Sigmoid colon (tissue), 7 donors: Measurements from ENCODE around the gene HEXB. TPM values are rescaled to one million over a fixed set of nuclear protein-coding genes. Genes with fewer than 3 reads are reported as not detected.

Source experiments
- DNase-seq: peaks from one replicate; pipeline ENCODE4 v3.0.0-alpha.2; 2019
- H3K27ac ChIP-seq, 4 donors: fragments of 200-600 bp; sonication (generic); one replicate each; pipeline ENCODE4 v1.5.1; 2016 to 2019; ENCODE audit warnings: mild to moderate bottlenecking in 1 of 4
- H3K27me3 ChIP-seq, 3 donors: fragments of 200-600 bp; sonication (generic); one replicate each; pipeline ENCODE4 v1.5.1; 2019; ENCODE audit warnings: mild to moderate bottlenecking in 1 of 3
- H3K36me3 ChIP-seq, 4 donors: fragments of 200-600 bp; sonication (generic); one replicate each; pipeline ENCODE4 v1.5.1; 2016 to 2019
- H3K4me1 ChIP-seq, 4 donors: fragments of 200-600 bp; sonication (generic); one replicate each; pipeline ENCODE4 v1.5.1; 2017 to 2019
- H3K4me3 ChIP-seq, 4 donors: fragments of 200-600 bp; sonication (generic); one replicate each; pipeline ENCODE4 v1.5.1; 2017 to 2019; ENCODE audit warnings: mild to moderate bottlenecking in 2 of 4, moderate library complexity in 1 of 4
- H3K9me3 ChIP-seq, 4 donors: fragments of 200-600 bp in 3 of 4; sonication (generic) in 3 of 4; one replicate each; pipeline versions ENCODE4 v1.5.1 to v1.6.1; 2013 to 2019
- CTCF ChIP-seq, 4 experiments: fragments of 450-650 bp in 3 of 4; fragments of 200-600 bp in 1 of 4; IDR thresholded peaks; one replicate each; pipeline ENCODE4 v1.5.1; 2016 to 2019; ENCODE audit warnings: antibody characterized with exemption in 4 of 4, mild to moderate bottlenecking in 3 of 4, moderate library complexity in 2 of 4
- EP300 ChIP-seq, 4 donors: sonication (generic); formaldehyde crosslinking; IDR thresholded peaks; one replicate each; pipeline ENCODE4 v1.6.1; 2017; ENCODE audit warnings: antibody characterized with exemption in 4 of 4
- POLR2A ChIP-seq, 2 donors: fragments of 450-650 bp; IDR thresholded peaks; one replicate each; pipeline ENCODE4 v1.6.1; 2016; ENCODE audit warnings: antibody characterized with exemption in 2 of 2, mild to moderate bottlenecking in 2 of 2, moderate library complexity in 2 of 2
- POLR2AphosphoS5 ChIP-seq, 4 donors: sonication (generic); formaldehyde crosslinking; IDR thresholded peaks; one replicate each; pipeline ENCODE4 v1.6.1; 2017; ENCODE audit warnings: antibody characterized with exemption in 4 of 4
- WGBS, 2 donors: extraction: QIAGEN DNeasy Blood & Tissue Kit; methylation state at CpG; one replicate each; pipeline ENCODE4 v1.1.7; 2013; 5-methylcytosine and 5-hydroxymethylcytosine counted together
- intact Hi-C: fragments of 100-400 bp; cut with DNase I; formaldehyde crosslinking; loops from one replicate; pipeline ENCODE4 v1.15.1; 2023
- polyA plus RNA-seq, 3 donors: library from polyadenylated mRNA; stranded (reverse); fragments of 200-250 nt; gene quantifications; one replicate each; pipeline ENCODE4 v1.2.3, GENCODE V29; 2013
- total RNA-seq, 4 donors: library from RNA; depleted of rRNA; stranded (reverse); fragments of >200 nt; gene quantifications; one replicate each; pipeline ENCODE4 v1.1.0, GENCODE V29; 2016
- donor health status: healthy with polysubstance abuse.
- donor health status: Bipolar disorder and iron deficiency.
- donor health status: healthy.

Gene HEXB
- total and polyA plus RNA-seq, 7 donors, result 51.7 to 132 (median 95.7) TPM

GRCh38 chr5:74660873-74661272, 24.2 kb upstream of the HEXB start:
- WGBS, 2 donors, result 84 to 94% methylated on average over 5 of the region's 5 CpGs
- H3K27me3 ChIP-seq, result no peaks in the 10 kb centered on the region

DNA sequence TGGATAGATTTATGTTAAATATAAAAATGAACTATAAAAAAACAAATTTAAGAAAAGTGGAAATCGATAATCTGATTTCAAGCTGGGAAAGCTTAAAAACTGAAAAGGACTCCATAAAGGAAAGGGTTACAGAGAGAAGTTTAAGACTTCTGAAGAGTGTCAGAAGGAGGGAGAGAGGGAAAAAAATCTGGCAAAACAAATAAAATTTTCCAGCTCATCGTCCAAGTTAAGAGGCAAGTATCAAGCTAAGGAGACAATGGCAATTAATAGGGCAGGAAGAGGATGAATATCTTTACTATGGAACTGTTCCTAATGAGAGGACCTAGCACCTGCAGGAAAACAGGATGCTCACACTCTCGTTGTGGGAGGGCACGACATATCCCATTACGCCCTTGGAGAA, 20.5 kb upstream of the HEXB start:
- H3K27ac ChIP-seq, result no peak overlapping the region
- intact Hi-C loops, result no loop called here
- no peak for DNase-seq

More at GRCh38 chr5:74660873-74661272, 24.2 kb upstream of the HEXB start:
- DNase-seq, result no peak
- H3K9me3 ChIP-seq, result no peaks in the 10 kb centered on the region
- intact Hi-C loops, result no loop called here
- no peak overlapping the region for H3K4me3 ChIP-seq
- no peak overlapping the region for H3K27ac ChIP-seq
- H3K36me3 ChIP-seq, result no peaks in the 10 kb centered on the region
- no peaks in the 10 kb centered on the region for H3K4me1 ChIP-seq
- no peak for TF ChIP-seq CTCF (IDR thresholded peaks at IDR 0.05)
- TF ChIP-seq POLR2A (IDR thresholded peaks at IDR 0.05), result no peak
- TF ChIP-seq POLR2AphosphoS5 (IDR thresholded peaks at IDR 0.05), result no peak
- TF ChIP-seq EP300 (IDR thresholded peaks at IDR 0.05), result no peak

DNA sequence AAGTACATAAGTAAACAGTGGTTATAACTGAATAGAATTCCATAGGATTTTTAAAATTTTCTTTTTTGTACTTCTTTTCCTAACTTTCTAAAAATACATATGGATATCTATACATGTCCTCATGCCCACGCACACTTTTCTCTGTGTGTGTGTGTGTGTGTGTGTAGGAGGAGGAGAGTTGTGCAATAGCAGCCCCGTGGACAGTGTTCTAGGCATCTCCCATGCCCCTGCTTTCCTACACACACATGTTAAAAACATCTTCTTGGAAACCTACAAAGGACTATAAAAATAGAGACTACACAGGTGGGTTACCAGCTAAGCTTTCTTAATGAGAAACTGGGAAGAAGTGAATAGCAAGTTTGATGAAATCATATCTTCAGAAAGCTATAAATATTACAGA, 19.8 kb upstream of the HEXB start:
- no peak for TF ChIP-seq POLR2AphosphoS5 (IDR thresholded peaks at IDR 0.05)
- no peak for TF ChIP-seq CTCF (IDR thresholded peaks at IDR 0.05)
- no peak for TF ChIP-seq POLR2A (IDR thresholded peaks at IDR 0.05)
- no peak for TF ChIP-seq EP300 (IDR thresholded peaks at IDR 0.05)
- no peak overlapping the region for H3K4me3 ChIP-seq
- no peaks in the 10 kb centered on the region for H3K9me3 ChIP-seq
- 57 to 66% methylated on average over 2 of the region's 2 CpGs for WGBS, 2 donors
- intact Hi-C loops, result no loop called here
- DNase-seq, result no peak
- H3K27ac ChIP-seq, result no peak overlapping the region
- H3K36me3 ChIP-seq, result no peaks in the 10 kb centered on the region
- no peaks in the 10 kb centered on the region for H3K4me1 ChIP-seq
- H3K27me3 ChIP-seq, result no peaks in the 10 kb centered on the region

More for the DNA sequence above, 20.5 kb upstream of the HEXB start:
- 73 to 84% methylated on average over 5 of the region's 5 CpGs for WGBS, 2 donors
- Histone ChIP-seq H3K27me3 (no peaks in the 10 kb centered on the region), H3K36me3 (no peaks in the 10 kb centered on the region), H3K4me3 (no peak overlapping the region), H3K4me1 (no peaks in the 10 kb centered on the region), H3K9me3 (no peaks in the 10 kb centered on the region)
- TF ChIP-seq CTCF (IDR thresholded peaks at IDR 0.05) (no peak), POLR2AphosphoS5 (IDR thresholded peaks at IDR 0.05) (no peak), EP300 (IDR thresholded peaks at IDR 0.05) (no peak), POLR2A (IDR thresholded peaks at IDR 0.05) (no peak)

- H3K9me3 ChIP-seq, result no peaks in the 10 kb centered on the region
- H3K4me1 ChIP-seq, result no peaks in the 10 kb centered on the region
- TF ChIP-seq POLR2A (IDR thresholded peaks at IDR 0.05) (no peak), EP300 (IDR thresholded peaks at IDR 0.05) (no peak), CTCF (IDR thresholded peaks at IDR 0.05) (no peak), POLR2AphosphoS5 (IDR thresholded peaks at IDR 0.05) (no peak)
- DNase-seq, result no peak
- no peaks in the 10 kb centered on the region for H3K27me3 ChIP-seq
- no peaks in the 10 kb centered on the region for H3K36me3 ChIP-seq
- 76 to 81% methylated on average over 1 of the region's 1 CpG for WGBS, 2 donors
- intact Hi-C loops, result no loop called here
- no peak overlapping the region for H3K27ac ChIP-seq
- no peak overlapping the region for H3K4me3 ChIP-seq
Observed at GRCh38 chr5:74665816-74666215, 19.2 kb upstream of the HEXB start.

GRCh38 chr5:74667396-74667795, 17.6 kb upstream of the HEXB start:
- TF ChIP-seq CTCF (IDR thresholded peaks at IDR 0.05), result no peak
- no peak for TF ChIP-seq POLR2A (IDR thresholded peaks at IDR 0.05)
- TF ChIP-seq POLR2AphosphoS5 (IDR thresholded peaks at IDR 0.05), result no peak
- TF ChIP-seq EP300 (IDR thresholded peaks at IDR 0.05), result no peak
- no peak for DNase-seq
- no peaks in the 10 kb centered on the region for H3K27me3 ChIP-seq
- H3K9me3 ChIP-seq, result no peaks in the 10 kb centered on the region
- no peaks in the 10 kb centered on the region for H3K36me3 ChIP-seq
- no peak overlapping the region for H3K27ac ChIP-seq
- H3K4me3 ChIP-seq, result no peak overlapping the region
- no peaks in the 10 kb centered on the region for H3K4me1 ChIP-seq
- intact Hi-C loops, result no loop called here
- WGBS, 2 donors, result 83 to 85% methylated on average over 4 of the region's 4 CpGs
